ENCODE results near the gene CEBPG.

CEBPG gene

GRCh38 chr19:33422369-33423180 lies 49.1 kb downstream of the CEBPG start:
- DNase-seq, result no peak

- no peak for DNase-seq
Measured at GRCh38 chr19:33424181-33424580, 50.7 kb downstream of the CEBPG start.

GRCh38 chr19:33426621-33427361 lies 53.3 kb downstream of the CEBPG start:
- no peak for DNase-seq

GRCh38 chr19:33427801-33428626 lies 54.5 kb downstream of the CEBPG start:
- no peak for DNase-seq

GRCh38 chr19:33428627-33429125 lies 55.2 kb downstream of the CEBPG start:
- no peak for DNase-seq

GRCh38 chr19:33429891-33430673 lies 56.6 kb downstream of the CEBPG start:
- DNase-seq, result no peak

- peak; percentile 20 for DNase-seq
Measured at GRCh38 chr19:33430674-33431277, 57.3 kb downstream of the CEBPG start.

- no peak for DNase-seq
Measured at GRCh38 chr19:33432015-33432414, 58.5 kb downstream of the CEBPG start.

All from NCI-H2029 treated with DMSO at 0.1 percent for 48 hours (cell line).